ENCODE data around the gene RAP2A.

DNA sequence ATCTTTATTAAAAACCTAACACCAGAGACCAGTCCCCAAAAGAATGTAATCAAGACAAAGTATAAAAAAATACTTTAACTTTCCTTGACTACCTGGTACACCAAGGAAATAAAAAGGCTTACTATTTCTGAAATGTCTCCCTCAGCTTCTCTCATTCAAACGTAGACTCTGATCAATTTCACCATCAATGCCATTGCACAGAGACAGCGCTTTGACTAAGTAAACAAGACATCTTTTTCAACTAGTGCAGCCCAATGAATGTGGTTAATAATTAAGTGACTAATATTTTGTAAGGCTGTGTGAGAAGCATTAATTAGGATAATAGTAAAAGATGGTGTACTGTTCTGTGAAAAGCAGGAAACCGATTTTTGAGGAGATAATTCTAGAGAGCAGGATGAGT, 7.3 kb upstream of the RAP2A start:
- TF ChIP-seq, protein P1, sequence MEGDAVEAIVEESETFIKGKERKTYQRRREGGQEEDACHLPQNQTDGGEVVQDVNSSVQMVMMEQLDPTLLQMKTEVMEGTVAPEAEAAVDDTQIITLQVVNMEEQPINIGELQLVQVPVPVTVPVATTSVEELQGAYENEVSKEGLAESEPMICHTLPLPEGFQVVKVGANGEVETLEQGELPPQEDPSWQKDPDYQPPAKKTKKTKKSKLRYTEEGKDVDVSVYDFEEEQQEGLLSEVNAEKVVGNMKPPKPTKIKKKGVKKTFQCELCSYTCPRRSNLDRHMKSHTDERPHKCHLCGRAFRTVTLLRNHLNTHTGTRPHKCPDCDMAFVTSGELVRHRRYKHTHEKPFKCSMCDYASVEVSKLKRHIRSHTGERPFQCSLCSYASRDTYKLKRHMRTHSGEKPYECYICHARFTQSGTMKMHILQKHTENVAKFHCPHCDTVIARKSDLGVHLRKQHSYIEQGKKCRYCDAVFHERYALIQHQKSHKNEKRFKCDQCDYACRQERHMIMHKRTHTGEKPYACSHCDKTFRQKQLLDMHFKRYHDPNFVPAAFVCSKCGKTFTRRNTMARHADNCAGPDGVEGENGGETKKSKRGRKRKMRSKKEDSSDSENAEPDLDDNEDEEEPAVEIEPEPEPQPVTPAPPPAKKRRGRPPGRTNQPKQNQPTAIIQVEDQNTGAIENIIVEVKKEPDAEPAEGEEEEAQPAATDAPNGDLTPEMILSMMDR (IDR thresholded peaks at IDR 0.05; ENCODE audit: borderline replicate concordance, extremely low read depth, low read length, poor library complexity, severe bottlenecking): no peak
- no peak for TF ChIP-seq EZH2 (IDR thresholded peaks at IDR 0.05; ENCODE audit: borderline replicate concordance, low read depth, low read length, severe bottlenecking)

Measured in DND-41 (cell line).